CD4-positive, alpha-beta T cell (primary cell): ENCODE data around the gene GDPD5. TPM values are rescaled to one million over a fixed set of nuclear protein-coding genes. Genes with fewer than 3 reads are reported as not detected.

Experiments
- ATAC-seq: fragments of 200-7000 bp; cut with Tn5 transposase; one replicate; pipeline ENCODE4 v1.10.0; 2022; ENCODE audit warnings: mild to moderate bottlenecking; ENCODE audit not compliant: poor library complexity
- CTCF ChIA-PET: fragments of 350-600 bp; sonication (Branson Sonifier 250); formaldehyde crosslinking; loops from one replicate; lab custom pipeline; 2021; ENCODE audit warnings: antibody characterized with exemption, inconsistent platforms; lab: Charles Lee
- POLR2A ChIA-PET: fragments of 350-600 bp; sonication (Branson Sonifier 250); formaldehyde crosslinking; loops from one replicate; lab custom pipeline; 2021; ENCODE audit warnings: antibody characterized with exemption, inconsistent platforms; lab: Charles Lee
- DNase-seq, 14 experiments: peaks; one replicate each; pipeline ENCODE4 v3.0.0-alpha.2; 2013 to 2020; ENCODE audit warnings: mixed read lengths in 2 of 14
- H3K27ac ChIP-seq, 2 donors: one replicate each; pipeline versions ENCODE4 v1.5.1 to v1.7.0; 2013; ENCODE audit warnings: low read length in 2 of 2, low read depth in 1 of 2, mild to moderate bottlenecking in 1 of 2
- H3K27me3 ChIP-seq, 2 experiments: 1 replicate in 1 of 2; 2 replicates in 1 of 2; pipeline versions ENCODE4 v1.6.1 to v1.7.0; 2013; ENCODE audit warnings: low read length in 2 of 2, control low read depth in 1 of 2, mild to moderate bottlenecking in 1 of 2, moderate library complexity in 1 of 2; ENCODE audit not compliant: insufficient read depth in 2 of 2, control insufficient read depth in 1 of 2
- H3K36me3 ChIP-seq: one replicate; pipeline ENCODE4 v1.6.1; 2013; ENCODE audit warnings: low read length, control low read depth; ENCODE audit not compliant: insufficient read depth
- H3K4me1 ChIP-seq: one replicate; pipeline ENCODE4 v1.6.1; 2013; ENCODE audit warnings: low read length, control low read depth; ENCODE audit not compliant: insufficient read depth
- H3K4me3 ChIP-seq: one replicate; pipeline ENCODE4 v1.5.1; 2013; ENCODE audit warnings: mild to moderate bottlenecking, low read length, moderate library complexity
- H3K9me3 ChIP-seq, 2 experiments: 1 replicate in 1 of 2; 2 replicates in 1 of 2; pipeline versions ENCODE4 v1.6.1 to v1.7.0; 2013; ENCODE audit warnings: low read length in 2 of 2, mild to moderate bottlenecking in 2 of 2, control low read depth in 1 of 2, moderate library complexity in 1 of 2; ENCODE audit not compliant: control insufficient read depth in 1 of 2, insufficient read depth in 1 of 2
- H3K27ac Mint-ChIP-seq: one replicate; pipeline ENCODE4 v1.8.0; 2020; ENCODE audit warnings: mixed read lengths
- H3K27me3 Mint-ChIP-seq: one replicate; pipeline ENCODE4 v1.8.0; 2021; ENCODE audit warnings: mixed read lengths
- H3K36me3 Mint-ChIP-seq: one replicate; pipeline ENCODE4 v1.8.0; 2021; ENCODE audit warnings: low read depth, mixed read lengths
- H3K4me1 Mint-ChIP-seq: one replicate; pipeline ENCODE4 v1.8.0; 2021; ENCODE audit warnings: low read depth, mixed read lengths
- H3K4me3 Mint-ChIP-seq: one replicate; pipeline ENCODE4 v1.8.0; 2020; ENCODE audit warnings: mild to moderate bottlenecking, mixed read lengths
- H3K9me3 Mint-ChIP-seq: one replicate; pipeline ENCODE4 v1.8.0; 2020; ENCODE audit warnings: mixed read lengths
- CTCF ChIP-seq: fragments of 200-600 bp; IDR thresholded peaks from one replicate; pipeline ENCODE4 v1.8.0; 2022; ENCODE audit warnings: antibody characterized with exemption, mild to moderate bottlenecking
- intact Hi-C, 2 experiments: fragments of 100-400 bp; cut with DNase I in 1 of 2; cut with micrococcal nuclease in 1 of 2; formaldehyde crosslinking; loops; one replicate each; pipeline versions ENCODE4 v1.15.1 to v1.9.0; 2023 to 2025; cut with DNase I, micrococcal nuclease
- total RNA-seq, 174 experiments: library from RNA in 2 of 174; stranded (reverse) in 2 of 174; gene quantifications; one replicate each; pipeline ENCODE4 v1.2.3 and lab custom pipeline; 2021 to 2026

Gene GDPD5
- total RNA-seq, 2 experiments from 2014 or later, result 91.6 to 101 TPM

GRCh38 chr11:75467311-75467710 is 58.4 kb downstream of the GDPD5 start:
- CTCF ChIA-PET, result no interaction called here
- Histone ChIP-seq H3K27ac (no peak overlapping the region), H3K4me3 (no peak overlapping the region), H3K4me1 (no peaks in the 10 kb centered on the region), H3K36me3 (peaks cover 4% of the 10 kb centered on the region), H3K9me3 (no peaks in the 10 kb centered on the region), H3K27me3 (no peaks in the 10 kb centered on the region)
- TF ChIP-seq CTCF, result no peak
- H3K9me3 Mint-ChIP-seq, result no peaks in the 10 kb centered on the region
- H3K4me3 Mint-ChIP-seq, result no peak overlapping the region
- POLR2A ChIA-PET, result no interaction called here
- DNase-seq (no peak), ATAC-seq (no peak)
- H3K27ac Mint-ChIP-seq, result no peak overlapping the region
- H3K4me1 Mint-ChIP-seq, result no peaks in the 10 kb centered on the region
- H3K27me3 Mint-ChIP-seq, result no peaks in the 10 kb centered on the region
- intact Hi-C loops, result no loop called here
- no peaks in the 10 kb centered on the region for H3K36me3 Mint-ChIP-seq

- Mint-ChIP-seq H3K4me1 (no peaks in the 10 kb centered on the region), H3K9me3 (no peaks in the 10 kb centered on the region), H3K27me3 (no peaks in the 10 kb centered on the region), H3K36me3 (no peaks in the 10 kb centered on the region), H3K27ac (no peak overlapping the region), H3K4me3 (no peak overlapping the region)
- H3K9me3 ChIP-seq, result no peaks in the 10 kb centered on the region
- H3K4me3 ChIP-seq, result no peak overlapping the region
- TF ChIP-seq CTCF, result no peak
- no peak for ATAC-seq
- intact Hi-C loops, result no loop called here
- ChIA-PET POLR2A (no interaction called here), CTCF (no interaction called here)
- no peaks in the 10 kb centered on the region for H3K4me1 ChIP-seq
- no peaks in the 10 kb centered on the region for H3K36me3 ChIP-seq
- H3K27me3 ChIP-seq, result no peaks in the 10 kb centered on the region
- no peak overlapping the region for H3K27ac ChIP-seq
- DNase-seq, result no peak
Measured at GRCh38 chr11:75465701-75466531, 59.8 kb downstream of the GDPD5 start.

GRCh38 chr11:75463106-75463774 is 62.5 kb downstream of the GDPD5 start:
- Mint-ChIP-seq H3K27me3 (no peaks in the 10 kb centered on the region), H3K36me3 (peaks cover 4% of the 10 kb centered on the region), H3K4me3 (no peak overlapping the region), H3K27ac (no peak overlapping the region), H3K4me1 (no peaks in the 10 kb centered on the region), H3K9me3 (no peaks in the 10 kb centered on the region)
- ATAC-seq, result no peak
- Histone ChIP-seq H3K9me3 (no peaks in the 10 kb centered on the region), H3K4me3 (no peak overlapping the region), H3K27me3 (no peaks in the 10 kb centered on the region), H3K27ac (no peak overlapping the region), H3K4me1 (no peaks in the 10 kb centered on the region), H3K36me3 (peaks cover 2% of the 10 kb centered on the region)
- DNase-seq, result no peak
- intact Hi-C loops, result no loop called here
- no peak for TF ChIP-seq CTCF
- ChIA-PET POLR2A (no interaction called here), CTCF (no interaction called here)
